Ascending aorta (tissue), 2 donors: Measurements from ENCODE around the gene RABGAP1L. TPM values are rescaled to one million over a fixed set of nuclear protein-coding genes. Genes with fewer than 3 reads are reported as not detected.
"Not testable (repeated sequence)": the region's sequence is repeated elsewhere in the genome, so short reads cannot be mapped to it uniquely, and the experiment has no call there.

Source experiments
- DNase-seq, 2 donors: peaks; one replicate each; pipeline ENCODE4 v3.0.0-alpha.2; 2019; ENCODE audit warnings: low spot score in 2 of 2
- H3K27ac ChIP-seq, 2 donors: fragments of 200-600 bp; sonication (generic); one replicate each; pipeline ENCODE4 v1.5.1; 2016 to 2017; ENCODE audit warnings: mild to moderate bottlenecking in 1 of 2
- H3K27me3 ChIP-seq: fragments of 200-600 bp; sonication (generic); one replicate; pipeline ENCODE4 v1.5.1; 2017
- H3K36me3 ChIP-seq, 2 donors: fragments of 200-600 bp; sonication (generic); one replicate each; pipeline ENCODE4 v1.5.1; 2016
- H3K4me1 ChIP-seq, 2 donors: fragments of 200-600 bp; sonication (generic); one replicate each; pipeline ENCODE4 v1.5.1; 2016 to 2017; ENCODE audit warnings: mild to moderate bottlenecking in 1 of 2
- H3K4me3 ChIP-seq, 2 donors: fragments of 200-600 bp; sonication (generic); one replicate each; pipeline ENCODE4 v1.5.1; 2016 to 2017; ENCODE audit warnings: mild to moderate bottlenecking in 1 of 2
- H3K9me3 ChIP-seq, 2 donors: fragments of 200-600 bp; sonication (generic); one replicate each; pipeline ENCODE4 v1.5.1; 2016
- CTCF ChIP-seq, 3 experiments: fragments of 200-600 bp in 2 of 3; fragments of 450-650 bp in 1 of 3; sonication (generic) in 2 of 3; IDR thresholded peaks; one replicate each; pipeline ENCODE4 v1.5.1; 2016 to 2019; ENCODE audit warnings: antibody characterized with exemption in 3 of 3, mild to moderate bottlenecking in 1 of 3, moderate library complexity in 1 of 3
- intact Hi-C: fragments of 100-400 bp; cut with DNase I; formaldehyde crosslinking; loops from one replicate; pipeline ENCODE4 v1.15.1; 2023
- total RNA-seq: library from RNA; depleted of rRNA; stranded (reverse); fragments of >200 nt; gene quantifications from one replicate; pipeline ENCODE4 v1.1.0, GENCODE V29; 2016

The RABGAP1L gene
- total RNA-seq, 1 donor from 2014 or later: 48.4 TPM

- H3K36me3 ChIP-seq: no peaks in the 10 kb centered on the region
Observed at GRCh38 chr1:174809755-174810280, 650.5 kb downstream of the RABGAP1L start.

GRCh38 chr1:174812016-174812415 is 652.7 kb downstream of the RABGAP1L start:
- no peak overlapping the region for H3K4me3 ChIP-seq
- no peaks in the 10 kb centered on the region for H3K4me1 ChIP-seq
- H3K9me3 ChIP-seq: no peaks in the 10 kb centered on the region
- no peak for DNase-seq
- intact Hi-C loops: no loop called here
- H3K36me3 ChIP-seq: no peaks in the 10 kb centered on the region
- TF ChIP-seq CTCF (IDR thresholded peaks at IDR 0.05): no peak
- H3K27ac ChIP-seq: no peak overlapping the region
- no peaks in the 10 kb centered on the region for H3K27me3 ChIP-seq

More at GRCh38 chr1:174809755-174810280, 650.5 kb downstream of the RABGAP1L start:
- H3K27ac ChIP-seq: no peak overlapping the region
- no peak for TF ChIP-seq CTCF (IDR thresholded peaks at IDR 0.05)
- intact Hi-C loops: no loop called here
- H3K27me3 ChIP-seq: no peaks in the 10 kb centered on the region
- H3K4me3 ChIP-seq: no peak overlapping the region
- no peak for DNase-seq
- no peaks in the 10 kb centered on the region for H3K4me1 ChIP-seq
- H3K9me3 ChIP-seq: no peaks in the 10 kb centered on the region

DNA sequence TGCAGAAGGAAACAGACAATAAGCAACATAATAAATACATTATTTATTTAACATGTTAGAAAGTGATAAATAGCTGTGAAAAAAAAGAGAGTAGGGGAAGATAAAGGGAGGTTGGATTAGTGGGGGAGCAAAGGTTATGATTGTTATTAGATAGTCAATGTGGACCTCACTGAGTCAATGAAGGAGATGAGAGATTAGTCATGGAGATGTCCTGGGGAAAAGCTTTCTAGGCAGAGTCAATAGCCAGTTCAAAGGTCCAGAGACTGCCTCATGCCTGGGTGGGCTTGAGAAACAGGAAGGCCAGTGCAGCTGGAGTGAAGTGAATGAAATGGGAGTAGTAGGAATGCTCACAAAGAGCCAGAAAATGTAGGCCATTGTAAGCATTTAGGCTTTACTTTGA is 653.3 kb downstream of the RABGAP1L start:
- DNase-seq: no peak
- intact Hi-C loops: no loop called here
- no peaks in the 10 kb centered on the region for H3K36me3 ChIP-seq
- H3K4me3 ChIP-seq: no peak overlapping the region
- H3K27me3 ChIP-seq: no peaks in the 10 kb centered on the region
- no peaks in the 10 kb centered on the region for H3K9me3 ChIP-seq
- H3K27ac ChIP-seq: no peak overlapping the region
- no peak for TF ChIP-seq CTCF (IDR thresholded peaks at IDR 0.05)
- H3K4me1 ChIP-seq: no peaks in the 10 kb centered on the region

DNA sequence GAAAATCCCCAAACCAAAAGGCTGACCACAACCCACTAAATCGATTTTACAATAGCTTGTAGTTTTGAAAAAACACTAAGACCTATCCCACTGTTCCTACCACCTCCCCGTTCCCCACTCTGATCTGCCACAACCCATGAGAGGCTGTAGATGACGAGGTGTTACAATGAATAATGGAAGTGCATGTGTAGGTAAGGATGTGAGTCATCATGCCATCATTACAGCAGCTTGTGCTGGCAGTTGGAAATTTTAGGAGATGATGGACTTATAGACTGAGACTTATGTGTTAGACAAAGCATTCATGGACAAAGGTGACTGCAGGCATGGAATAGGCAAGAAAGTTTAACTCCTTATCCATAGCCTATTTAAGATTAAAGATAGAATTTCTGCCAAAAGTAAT is 655.7 kb downstream of the RABGAP1L start:
- TF ChIP-seq CTCF (IDR thresholded peaks at IDR 0.05): no peak
- intact Hi-C loops: no loop called here

DNA sequence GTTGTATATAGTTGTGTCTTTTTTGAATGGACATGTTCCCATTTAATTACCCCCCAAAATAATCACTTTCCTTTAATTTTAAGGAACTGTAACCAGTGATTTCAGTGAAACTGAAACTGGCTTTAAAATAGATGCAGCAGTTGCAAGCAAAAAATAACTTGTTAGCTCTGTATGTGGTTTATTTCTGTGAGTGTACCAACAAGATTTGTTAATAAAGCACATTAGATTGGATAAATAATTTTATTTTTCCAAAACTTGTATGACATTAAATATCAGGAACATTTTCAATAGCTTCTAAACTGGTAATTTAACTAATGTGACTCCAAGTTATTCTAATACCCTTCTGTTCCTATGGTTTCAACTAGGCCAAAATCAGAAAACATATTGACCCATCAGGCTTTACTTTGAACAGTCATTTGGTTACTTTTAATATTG is 656.2 kb downstream of the RABGAP1L start:
- DNase-seq: no peak
- intact Hi-C loops: no loop called here

More for the DNA sequence above, 655.7 kb downstream of the RABGAP1L start:
- H3K4me1 ChIP-seq: no peaks in the 10 kb centered on the region
- no peaks in the 10 kb centered on the region for H3K27me3 ChIP-seq
- no peak overlapping the region for H3K4me3 ChIP-seq
- no peak for DNase-seq
- no peaks in the 10 kb centered on the region for H3K9me3 ChIP-seq
- H3K36me3 ChIP-seq: no peaks in the 10 kb centered on the region
- no peak overlapping the region for H3K27ac ChIP-seq

GRCh38 chr1:174816621-174817020 is 657.3 kb downstream of the RABGAP1L start:
- H3K27me3 ChIP-seq, H3K27ac ChIP-seq, intact Hi-C loops, H3K9me3 ChIP-seq, H3K4me3 ChIP-seq, H3K36me3 ChIP-seq, DNase-seq, H3K4me1 ChIP-seq: not testable (repeated sequence)

More for the DNA sequence above, 656.2 kb downstream of the RABGAP1L start:
- Histone ChIP-seq H3K4me3 (no peak overlapping the region), H3K27ac (no peak overlapping the region), H3K9me3 (no peaks in the 10 kb centered on the region), H3K4me1 (no peaks in the 10 kb centered on the region), H3K36me3 (no peaks in the 10 kb centered on the region), H3K27me3 (no peaks in the 10 kb centered on the region)
- no peak for TF ChIP-seq CTCF (IDR thresholded peaks at IDR 0.05)
